ENCODE measurements around the gene ATP6V1B1.

The ATP6V1B1 gene

DNA sequence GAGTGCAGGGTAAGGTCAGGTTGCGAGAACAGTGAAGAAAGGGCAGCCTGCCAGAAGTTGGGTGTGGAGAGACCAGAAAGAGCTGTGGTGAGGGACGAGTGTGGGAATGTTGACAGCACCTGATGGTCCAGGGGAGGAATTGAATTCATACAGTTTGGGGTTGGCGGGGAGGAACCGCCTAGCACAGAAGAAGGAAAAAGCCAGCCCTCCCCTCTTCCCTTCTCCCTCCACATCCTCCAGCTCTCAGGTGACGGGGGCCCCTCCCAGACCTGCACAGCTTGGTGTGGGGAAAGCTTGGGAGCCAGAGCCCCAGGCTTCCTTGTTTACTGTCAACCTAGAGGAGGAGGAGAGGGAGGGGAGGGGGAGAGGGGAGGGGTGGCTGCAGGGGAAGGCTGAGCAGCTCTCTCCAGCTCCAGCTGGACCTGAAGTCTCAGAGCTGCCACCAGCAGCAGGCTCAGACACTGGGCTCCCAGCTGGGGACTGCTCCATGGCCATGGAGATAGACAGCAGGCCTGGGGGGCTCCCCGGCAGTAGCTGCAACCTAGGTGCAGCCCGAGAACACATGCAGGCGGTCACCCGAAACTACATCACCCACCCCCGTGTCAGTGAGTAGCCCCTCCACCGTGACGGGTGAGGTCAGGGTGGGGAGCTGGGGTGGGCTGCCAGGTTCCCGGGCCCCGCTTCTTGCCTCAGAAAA is at the start of gene ATP6V1B1:
ATP6V1B1 (plus strand) TSS at position 433 of the 697 bp plus-strand sequence; CDS start at position 488, 55 bp downstream.
- TF ChIP-seq, protein P1, sequence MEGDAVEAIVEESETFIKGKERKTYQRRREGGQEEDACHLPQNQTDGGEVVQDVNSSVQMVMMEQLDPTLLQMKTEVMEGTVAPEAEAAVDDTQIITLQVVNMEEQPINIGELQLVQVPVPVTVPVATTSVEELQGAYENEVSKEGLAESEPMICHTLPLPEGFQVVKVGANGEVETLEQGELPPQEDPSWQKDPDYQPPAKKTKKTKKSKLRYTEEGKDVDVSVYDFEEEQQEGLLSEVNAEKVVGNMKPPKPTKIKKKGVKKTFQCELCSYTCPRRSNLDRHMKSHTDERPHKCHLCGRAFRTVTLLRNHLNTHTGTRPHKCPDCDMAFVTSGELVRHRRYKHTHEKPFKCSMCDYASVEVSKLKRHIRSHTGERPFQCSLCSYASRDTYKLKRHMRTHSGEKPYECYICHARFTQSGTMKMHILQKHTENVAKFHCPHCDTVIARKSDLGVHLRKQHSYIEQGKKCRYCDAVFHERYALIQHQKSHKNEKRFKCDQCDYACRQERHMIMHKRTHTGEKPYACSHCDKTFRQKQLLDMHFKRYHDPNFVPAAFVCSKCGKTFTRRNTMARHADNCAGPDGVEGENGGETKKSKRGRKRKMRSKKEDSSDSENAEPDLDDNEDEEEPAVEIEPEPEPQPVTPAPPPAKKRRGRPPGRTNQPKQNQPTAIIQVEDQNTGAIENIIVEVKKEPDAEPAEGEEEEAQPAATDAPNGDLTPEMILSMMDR (IDR thresholded peaks at IDR 0.05; ENCODE audit: low read depth, low read length, poor library complexity, severe bottlenecking), result no peak
- no peak for TF ChIP-seq EZH2phosphoT487 (IDR thresholded peaks at IDR 0.05; ENCODE audit: borderline replicate concordance, low read length)
- Histone ChIP-seq H3K36me3 (ENCODE audit: control insufficient read depth, low read length) (no peaks in the 10 kb centered on the region), H4K20me1 (ENCODE audit: control insufficient read depth, insufficient read depth, low read depth, low read length) (no peaks in the 10 kb centered on the region), H3K27ac (ENCODE audit: low read depth, low read length) (no peak within 1 kb of the TSS), H3K27me3 (ENCODE audit: control insufficient read depth, low read length) (peaks cover 10% of the 10 kb centered on the region), H3K4me2 (ENCODE audit: low read length) (no peak within 1 kb of the TSS), H3K9me2 (replicated peaks; ENCODE audit: control insufficient read depth, low read length) (no peaks in the 10 kb centered on the region), H3F3A (ENCODE audit: control insufficient read depth, insufficient read depth) (no peaks in the 10 kb centered on the region), H3K79me2 (ENCODE audit: control insufficient read depth, low read length) (no peaks in the 10 kb centered on the region), H3K9me3 (ENCODE audit: control insufficient read depth, insufficient read depth, low read length) (no peaks in the 10 kb centered on the region), H3K4me3 (ENCODE audit: low read length) (no peak within 1 kb of the TSS), H3K4me1 (ENCODE audit: control insufficient read depth, low read length) (peaks cover 6% of the 10 kb centered on the region)

DNA sequence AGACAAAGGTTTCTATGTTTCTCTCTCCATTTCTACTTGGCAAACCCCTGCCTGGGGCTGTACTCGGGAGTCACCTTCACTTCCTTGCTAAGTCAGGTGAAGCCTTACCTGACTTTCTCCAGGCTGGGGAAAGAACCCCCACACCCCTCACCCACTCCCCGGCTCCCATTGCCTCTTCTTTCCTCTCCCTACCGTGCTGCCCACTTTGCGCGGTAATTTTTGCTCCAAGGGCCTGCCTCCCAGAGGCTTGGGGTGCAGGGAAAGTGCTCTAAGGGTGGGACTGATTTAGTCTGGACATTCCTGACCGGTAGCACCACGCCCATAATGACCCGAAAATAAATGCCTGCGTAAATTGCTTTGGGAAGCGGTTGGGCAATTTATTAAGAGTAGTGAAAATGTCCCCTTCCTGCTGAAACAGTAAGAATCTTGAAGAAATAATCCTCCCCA is 49.1 kb upstream of the ATP6V1B1 start:
- H3K36me3 ChIP-seq (ENCODE audit: control insufficient read depth, low read length), result no peaks in the 10 kb centered on the region
- no peaks in the 10 kb centered on the region for H3K79me2 ChIP-seq (ENCODE audit: control insufficient read depth, low read length)
- no peak overlapping the region for H3K4me2 ChIP-seq (ENCODE audit: low read length)
- no peak overlapping the region for H3K4me3 ChIP-seq (ENCODE audit: low read length)
- H3K27me3 ChIP-seq (ENCODE audit: control insufficient read depth, low read length), result peaks cover 21% of the 10 kb centered on the region
- no peaks in the 10 kb centered on the region for H3K4me1 ChIP-seq (ENCODE audit: control insufficient read depth, low read length)
- no peaks in the 10 kb centered on the region for H4K20me1 ChIP-seq (ENCODE audit: control insufficient read depth, insufficient read depth, low read depth, low read length)
- H3F3A ChIP-seq (ENCODE audit: control insufficient read depth, insufficient read depth), result no peaks in the 10 kb centered on the region
- H3K27ac ChIP-seq (ENCODE audit: low read depth, low read length), result no peak overlapping the region
- no peaks in the 10 kb centered on the region for H3K9me3 ChIP-seq (ENCODE audit: control insufficient read depth, insufficient read depth, low read length)
- H3K9me2 ChIP-seq (replicated peaks; ENCODE audit: control insufficient read depth, low read length), result no peaks in the 10 kb centered on the region
- no peak for TF ChIP-seq EZH2phosphoT487 (IDR thresholded peaks at IDR 0.05; ENCODE audit: borderline replicate concordance, low read length)
- TF ChIP-seq, protein P1 (IDR thresholded peaks at IDR 0.05; ENCODE audit: low read depth, low read length, poor library complexity, severe bottlenecking), result no peak

DNA sequence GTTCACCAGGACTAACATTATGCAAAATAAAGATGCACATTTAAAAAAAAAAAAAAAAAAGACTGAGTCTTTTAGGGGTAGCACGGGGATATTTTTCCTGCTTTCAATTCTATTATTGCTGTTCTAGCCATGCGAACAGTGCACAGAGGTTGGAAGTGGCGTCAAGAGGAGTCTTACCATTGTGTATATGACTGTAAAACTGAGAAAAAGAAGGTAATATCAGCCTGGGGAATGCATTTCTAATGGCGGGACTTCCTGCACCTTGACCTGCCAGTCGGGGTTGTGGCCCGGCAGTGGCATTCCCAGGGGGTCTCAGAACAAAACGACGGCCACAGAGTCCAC is 48.5 kb upstream of the ATP6V1B1 start:
- Histone ChIP-seq H3K36me3 (ENCODE audit: control insufficient read depth, low read length) (no peaks in the 10 kb centered on the region), H3K27ac (ENCODE audit: low read depth, low read length) (no peak overlapping the region), H3K4me2 (ENCODE audit: low read length) (no peak overlapping the region), H3K4me1 (ENCODE audit: control insufficient read depth, low read length) (no peaks in the 10 kb centered on the region), H3K4me3 (ENCODE audit: low read length) (no peak overlapping the region), H3K9me3 (ENCODE audit: control insufficient read depth, insufficient read depth, low read length) (no peaks in the 10 kb centered on the region), H3K27me3 (ENCODE audit: control insufficient read depth, low read length) (peaks cover 27% of the 10 kb centered on the region), H3K79me2 (ENCODE audit: control insufficient read depth, low read length) (no peaks in the 10 kb centered on the region), H3F3A (ENCODE audit: control insufficient read depth, insufficient read depth) (no peaks in the 10 kb centered on the region), H3K9me2 (replicated peaks; ENCODE audit: control insufficient read depth, low read length) (no peaks in the 10 kb centered on the region), H4K20me1 (ENCODE audit: control insufficient read depth, insufficient read depth, low read depth, low read length) (no peaks in the 10 kb centered on the region)
- TF ChIP-seq, protein P1 (IDR thresholded peaks at IDR 0.05; ENCODE audit: low read depth, low read length, poor library complexity, severe bottlenecking), result no peak
- no peak for TF ChIP-seq EZH2phosphoT487 (IDR thresholded peaks at IDR 0.05; ENCODE audit: borderline replicate concordance, low read length)

Measured in DOHH2 (cell line).